Colonic mucosa (tissue), 4 donors: ENCODE results near the gene USP34. TPM values are rescaled to one million over a fixed set of nuclear protein-coding genes. Genes with fewer than 3 reads are reported as not detected.

Source experiments
- DNase-seq: peaks from one replicate; pipeline ENCODE4 v3.0.0-alpha.2; 2020
- H3K27ac ChIP-seq: fragments of 200-600 bp; one replicate; pipeline ENCODE4 v1.8.0; 2021
- H3K27me3 ChIP-seq: fragments of 200-600 bp; one replicate; pipeline ENCODE4 v1.8.0; 2021
- H3K36me3 ChIP-seq: fragments of 200-600 bp; one replicate; pipeline ENCODE4 v1.8.0; 2021
- H3K4me1 ChIP-seq: fragments of 200-600 bp; one replicate; pipeline ENCODE4 v1.8.0; 2021; ENCODE audit warnings: mild to moderate bottlenecking
- H3K4me3 ChIP-seq: fragments of 200-600 bp; one replicate; pipeline ENCODE4 v1.8.0; 2021
- H3K9ac ChIP-seq, 2 donors: one replicate each; pipeline ENCODE4 v1.7.0; 2013; ENCODE audit warnings: control low read depth in 2 of 2, low read depth in 2 of 2, low read length in 2 of 2
- H3K9me3 ChIP-seq: fragments of 200-600 bp; one replicate; pipeline ENCODE4 v1.8.0; 2021
- CTCF ChIP-seq: fragments of 200-600 bp; IDR thresholded peaks from one replicate; pipeline ENCODE4 v1.8.0; 2022; ENCODE audit warnings: antibody characterized with exemption, mild to moderate bottlenecking
- intact Hi-C: fragments of 100-400 bp; cut with DNase I; formaldehyde crosslinking; loops from one replicate; pipeline ENCODE4 v1.14.1; 2022
- total RNA-seq, 2 donors: library from RNA; stranded (reverse); fragmentation: NEBNext Ultra II Directional in 1 of 2; extraction: Animal tissue kit (Norgen Biotek cat#: 25700) in 1 of 2; gene quantifications; one replicate each; pipeline ENCODE4 v1.2.1, GENCODE V29; 2021
- donor health status: healthy.
- donor health status: DM: no; HTN: no; CAD: no.
- donor health status: DM: no; HTN: no; CAD: no.

Gene USP34
- total RNA-seq, 2 donors from 2014 or later = 70.8 to 76.3 TPM

- H3K27ac ChIP-seq = no peak overlapping the region
- no peak for DNase-seq
- no peak overlapping the region for H3K9ac ChIP-seq
- intact Hi-C loops = no loop called here
- no peaks in the 10 kb centered on the region for H3K9me3 ChIP-seq
- no peaks in the 10 kb centered on the region for H3K4me1 ChIP-seq
- H3K27me3 ChIP-seq = no peaks in the 10 kb centered on the region
- H3K4me3 ChIP-seq = no peak overlapping the region
- H3K36me3 ChIP-seq = no peaks in the 10 kb centered on the region
- TF ChIP-seq CTCF = no peak
Observed at GRCh38 chr2:61443342-61444041, 27.4 kb downstream of the USP34 start.

- H3K27ac ChIP-seq = no peak overlapping the region
- no peak overlapping the region for H3K4me3 ChIP-seq
- no peaks in the 10 kb centered on the region for H3K9me3 ChIP-seq
- H3K36me3 ChIP-seq = no peaks in the 10 kb centered on the region
- H3K4me1 ChIP-seq = peaks cover under 1% of the 10 kb centered on the region
- no peak for TF ChIP-seq CTCF
- H3K9ac ChIP-seq = no peak overlapping the region
- H3K27me3 ChIP-seq = no peaks in the 10 kb centered on the region
- intact Hi-C loops = no loop called here
- DNase-seq = no peak
Observed at GRCh38 chr2:61439241-61440002, 31.5 kb downstream of the USP34 start.

- TF ChIP-seq CTCF = no peak
- Histone ChIP-seq H3K9me3 (no peaks in the 10 kb centered on the region), H3K27ac (no peak overlapping the region), H3K36me3 (no peaks in the 10 kb centered on the region), H3K27me3 (no peaks in the 10 kb centered on the region), H3K4me1 (peaks cover 9% of the 10 kb centered on the region), H3K9ac (no peak overlapping the region), H3K4me3 (no peak overlapping the region)
- no peak for DNase-seq
- intact Hi-C loops = no loop called here
Observed at GRCh38 chr2:61438670-61439069, 32.2 kb downstream of the USP34 start.

- intact Hi-C loops = no loop called here
- Histone ChIP-seq H3K27me3 (no peaks in the 10 kb centered on the region), H3K36me3 (no peaks in the 10 kb centered on the region), H3K9ac (no peak overlapping the region), H3K4me1 (peaks cover 13% of the 10 kb centered on the region), H3K4me3 (no peak overlapping the region), H3K27ac (no peak overlapping the region), H3K9me3 (no peaks in the 10 kb centered on the region)
- no peak for DNase-seq
- no peak for TF ChIP-seq CTCF
Observed at GRCh38 chr2:61437170-61437569, 33.7 kb downstream of the USP34 start.

GRCh38 chr2:61436092-61436491 is 34.8 kb downstream of the USP34 start:
- no peaks in the 10 kb centered on the region for H3K36me3 ChIP-seq
- H3K9ac ChIP-seq = no peak overlapping the region
- no peak for TF ChIP-seq CTCF
- no peak for DNase-seq
- peaks cover 13% of the 10 kb centered on the region for H3K4me1 ChIP-seq
- peak overlapping the region; percentile 14 for H3K27ac ChIP-seq
- intact Hi-C loops = no loop called here
- no peaks in the 10 kb centered on the region for H3K9me3 ChIP-seq
- no peak overlapping the region for H3K4me3 ChIP-seq
- H3K27me3 ChIP-seq = no peaks in the 10 kb centered on the region
